C4-2B (cell line): ENCODE data around the gene ETFDH.

ENCODE experiments used
- CTCF ChIP-seq: fragments of 450-650 bp; conservative IDR thresholded peaks from 2 replicates; pipeline ENCODE4 v1.5.1; 2017; ENCODE audit warnings: mild to moderate bottlenecking
- ZFX ChIP-seq: fragments of 450-650 bp; IDR thresholded peaks from 2 replicates; pipeline ENCODE4 v1.6.1; 2017

DNA sequence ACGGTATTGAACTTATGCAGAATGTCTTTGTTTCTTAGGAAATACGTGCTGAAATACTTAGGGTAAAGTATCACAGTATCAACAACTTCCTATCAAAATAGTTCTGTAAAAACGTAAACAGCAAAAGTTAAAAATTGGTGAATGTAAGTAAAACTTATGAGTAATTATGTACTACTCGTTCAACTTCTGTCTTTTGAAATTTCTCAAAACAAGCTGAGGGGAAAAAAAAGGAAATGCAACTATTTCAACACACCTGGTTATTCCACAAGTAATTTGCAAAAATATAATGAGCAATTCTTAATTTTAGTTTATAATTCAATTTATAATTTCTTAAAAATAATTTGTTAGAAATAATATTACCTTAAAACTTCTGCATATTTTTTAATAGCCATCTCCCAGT, 42.8 kb downstream of the ETFDH start:
- no peak for TF ChIP-seq CTCF
- TF ChIP-seq ZFX: no peak
